GM12872 (cell line): ENCODE data around the gene PUSL1.

Experiments used
- CTCF ChIP-seq: IDR thresholded peaks from 3 replicates; pipeline ENCODE4 v1.5.1; 2011; ENCODE audit warnings: low read depth, mild to moderate bottlenecking, low read length, moderate library complexity; ENCODE audit not compliant: insufficient read depth

Gene PUSL1

GRCh38 chr1:1320666-1321448 is 12.5 kb downstream of the PUSL1 start:
- no peak for TF ChIP-seq CTCF

GRCh38 chr1:1321477-1321876 is 13.1 kb downstream of the PUSL1 start:
- no peak for TF ChIP-seq CTCF

- no peak for TF ChIP-seq CTCF
These were observed 14.0 kb downstream of the PUSL1 start for GRCh38 chr1:1322418-1322817.

- TF ChIP-seq CTCF = no peak
These were observed 14.6 kb downstream of the PUSL1 start for GRCh38 chr1:1322952-1323351.

GRCh38 chr1:1324084-1324523 is 15.7 kb downstream of the PUSL1 start:
- no peak for TF ChIP-seq CTCF

- no peak for TF ChIP-seq CTCF
These were observed 16.3 kb downstream of the PUSL1 start, which contains the start of the genes CPTP and INTS11 for GRCh38 chr1:1324524-1325287. Gene CPTP, plus strand, starts transcription at chr1:1324802. Its CDS starts 2,109 bp downstream, at chr1:1326911. Gene INTS11, minus strand, starts transcription at chr1:1324660. Its CDS starts 52 bp downstream, at chr1:1324608.

GRCh38 chr1:1325288-1326074 is 17.1 kb downstream of the PUSL1 start:
- TF ChIP-seq CTCF = no peak
